HepG2 (cell line): Measurements from ENCODE around the gene SLIRP. TPM values are rescaled to one million over a fixed set of nuclear protein-coding genes. Genes with fewer than 3 reads are reported as not detected.

Experiments
- ARID4A ChIP-seq: sonication (generic); formaldehyde crosslinking; IDR thresholded peaks from 2 replicates; pipeline ENCODE4 v1.5.0; 2020; ENCODE audit warnings: mild to moderate bottlenecking, missing genetic modification reagents, borderline replicate concordance
- FOXP1 ChIP-seq, 2 experiments: fragments of 450-650 bp in 1 of 2; IDR thresholded peaks; 2 replicates each; pipeline ENCODE4 v1.6.1; 2017 to 2018; ENCODE audit warnings: antibody characterized with exemption in 1 of 2
- GATA4 ChIP-seq: sonication (generic); IDR thresholded peaks from 2 replicates; pipeline ENCODE4 v1.6.1; 2016; ENCODE audit warnings: antibody characterized with exemption, low read depth, borderline replicate concordance
- GATAD2A ChIP-seq: IDR thresholded peaks from 2 replicates; pipeline ENCODE4 v1.6.1; 2016
- MTA1 ChIP-seq: sonication (generic); formaldehyde crosslinking; IDR thresholded peaks from 2 replicates; pipeline ENCODE4 v1.4.0; 2020; ENCODE audit warnings: missing genetic modification reagents, mild to moderate bottlenecking, borderline replicate concordance
- NCOA2 ChIP-seq: sonication (generic); formaldehyde crosslinking; IDR thresholded peaks from 2 replicates; pipeline ENCODE4 v1.8.0; 2022; ENCODE audit warnings: inconsistent platforms
- PHF21A ChIP-seq: sonication (generic); formaldehyde crosslinking; IDR thresholded peaks from 2 replicates; pipeline ENCODE4 v1.5.0; 2020; ENCODE audit warnings: mild to moderate bottlenecking, missing genetic modification reagents
- TOPORS ChIP-seq: sonication (generic); formaldehyde crosslinking; IDR thresholded peaks from 2 replicates; pipeline ENCODE4 v1.8.0; 2023; ENCODE audit warnings: mild to moderate bottlenecking, missing genetic modification reagents
- YEATS4 ChIP-seq: sonication (generic); formaldehyde crosslinking; IDR thresholded peaks from 2 replicates; pipeline ENCODE4 v1.4.0; 2020; ENCODE audit warnings: missing genetic modification reagents, borderline replicate concordance
- ZBTB7B ChIP-seq: sonication (generic); formaldehyde crosslinking; IDR thresholded peaks from 2 replicates; pipeline ENCODE4 v1.4.0; 2020; ENCODE audit warnings: missing genetic modification reagents
- ZNF484 ChIP-seq: sonication (generic); formaldehyde crosslinking; IDR thresholded peaks from 2 replicates; pipeline ENCODE4 v1.5.1; 2020; ENCODE audit warnings: mild to moderate bottlenecking, low read depth, missing genetic modification reagents, borderline replicate concordance
- ZNF704 ChIP-seq: sonication (generic); formaldehyde crosslinking; IDR thresholded peaks from 2 replicates; pipeline ENCODE4 v1.8.1; 2023; ENCODE audit warnings: mild to moderate bottlenecking, inconsistent platforms, moderate library complexity, missing genetic modification reagents, borderline replicate concordance
- ZNF773 ChIP-seq: sonication (generic); formaldehyde crosslinking; IDR thresholded peaks from 2 replicates; pipeline ENCODE4 v1.4.0; 2020; ENCODE audit warnings: missing genetic modification reagents, borderline replicate concordance
- ZNF777 ChIP-seq: sonication (generic); formaldehyde crosslinking; IDR thresholded peaks from 2 replicates; pipeline ENCODE4 v1.4.0; 2020; ENCODE audit warnings: missing genetic modification reagents
- polyA plus RNA-seq, 8 experiments: library from polyadenylated mRNA; depleted of rRNA in 3 of 8; stranded (reverse) in 7 of 8; unstranded in 1 of 8; fragments of >200 nt; fragmentation: Illumina TruSeq in 4 of 8; extraction: Trizol in 4 of 8; gene quantifications; 2 replicates each; pipeline versions ENCODE4 v1.2.1 to v1.2.3, GENCODE V29; 2011 to 2016; ENCODE audit warnings: low read depth in 4 of 8, missing spikeins in 1 of 8, mixed read lengths in 1 of 8; ENCODE audit not compliant: insufficient read depth in 1 of 8
- total RNA-seq, 5 experiments: library from RNA; depleted of rRNA; stranded (reverse); fragments of >200 nt; fragmentation: Illumina TruSeq; extraction: Trizol; gene quantifications; 2 replicates each; pipeline ENCODE4 v1.2.3, GENCODE V29; 2016; ENCODE audit warnings: low read depth in 1 of 5
- TF ChIP-seq, protein P1 (sequence below): sonication (generic); formaldehyde crosslinking; IDR thresholded peaks from 2 replicates; pipeline ENCODE4 v1.5.0; 2020; ENCODE audit warnings: mild to moderate bottlenecking, missing genetic modification reagents, borderline replicate concordance

Gene SLIRP
- total and polyA plus RNA-seq, 2 of the 13 experiments (the other 11 are each of a cell fraction or from before 2014, with no cell fraction given), result 281 to 548 TPM

- TF ChIP-seq ARID4A (CRISPR knock-in tag), result peak; percentile 87
- peak; percentile 22; the same call in 1 of the 2 replicates for TF ChIP-seq GATAD2A (CRISPR knock-in tag)
- no peak for TF ChIP-seq ZNF773
- TF ChIP-seq ZBTB7B (CRISPR knock-in tag), result 0 out of 2 replicates have a peak, but pooled peaks have one; percentile 14
- peak; percentile 72; the same call in 1 of the 2 replicates for TF ChIP-seq TOPORS (CRISPR knock-in tag)
- TF ChIP-seq, protein P1, sequence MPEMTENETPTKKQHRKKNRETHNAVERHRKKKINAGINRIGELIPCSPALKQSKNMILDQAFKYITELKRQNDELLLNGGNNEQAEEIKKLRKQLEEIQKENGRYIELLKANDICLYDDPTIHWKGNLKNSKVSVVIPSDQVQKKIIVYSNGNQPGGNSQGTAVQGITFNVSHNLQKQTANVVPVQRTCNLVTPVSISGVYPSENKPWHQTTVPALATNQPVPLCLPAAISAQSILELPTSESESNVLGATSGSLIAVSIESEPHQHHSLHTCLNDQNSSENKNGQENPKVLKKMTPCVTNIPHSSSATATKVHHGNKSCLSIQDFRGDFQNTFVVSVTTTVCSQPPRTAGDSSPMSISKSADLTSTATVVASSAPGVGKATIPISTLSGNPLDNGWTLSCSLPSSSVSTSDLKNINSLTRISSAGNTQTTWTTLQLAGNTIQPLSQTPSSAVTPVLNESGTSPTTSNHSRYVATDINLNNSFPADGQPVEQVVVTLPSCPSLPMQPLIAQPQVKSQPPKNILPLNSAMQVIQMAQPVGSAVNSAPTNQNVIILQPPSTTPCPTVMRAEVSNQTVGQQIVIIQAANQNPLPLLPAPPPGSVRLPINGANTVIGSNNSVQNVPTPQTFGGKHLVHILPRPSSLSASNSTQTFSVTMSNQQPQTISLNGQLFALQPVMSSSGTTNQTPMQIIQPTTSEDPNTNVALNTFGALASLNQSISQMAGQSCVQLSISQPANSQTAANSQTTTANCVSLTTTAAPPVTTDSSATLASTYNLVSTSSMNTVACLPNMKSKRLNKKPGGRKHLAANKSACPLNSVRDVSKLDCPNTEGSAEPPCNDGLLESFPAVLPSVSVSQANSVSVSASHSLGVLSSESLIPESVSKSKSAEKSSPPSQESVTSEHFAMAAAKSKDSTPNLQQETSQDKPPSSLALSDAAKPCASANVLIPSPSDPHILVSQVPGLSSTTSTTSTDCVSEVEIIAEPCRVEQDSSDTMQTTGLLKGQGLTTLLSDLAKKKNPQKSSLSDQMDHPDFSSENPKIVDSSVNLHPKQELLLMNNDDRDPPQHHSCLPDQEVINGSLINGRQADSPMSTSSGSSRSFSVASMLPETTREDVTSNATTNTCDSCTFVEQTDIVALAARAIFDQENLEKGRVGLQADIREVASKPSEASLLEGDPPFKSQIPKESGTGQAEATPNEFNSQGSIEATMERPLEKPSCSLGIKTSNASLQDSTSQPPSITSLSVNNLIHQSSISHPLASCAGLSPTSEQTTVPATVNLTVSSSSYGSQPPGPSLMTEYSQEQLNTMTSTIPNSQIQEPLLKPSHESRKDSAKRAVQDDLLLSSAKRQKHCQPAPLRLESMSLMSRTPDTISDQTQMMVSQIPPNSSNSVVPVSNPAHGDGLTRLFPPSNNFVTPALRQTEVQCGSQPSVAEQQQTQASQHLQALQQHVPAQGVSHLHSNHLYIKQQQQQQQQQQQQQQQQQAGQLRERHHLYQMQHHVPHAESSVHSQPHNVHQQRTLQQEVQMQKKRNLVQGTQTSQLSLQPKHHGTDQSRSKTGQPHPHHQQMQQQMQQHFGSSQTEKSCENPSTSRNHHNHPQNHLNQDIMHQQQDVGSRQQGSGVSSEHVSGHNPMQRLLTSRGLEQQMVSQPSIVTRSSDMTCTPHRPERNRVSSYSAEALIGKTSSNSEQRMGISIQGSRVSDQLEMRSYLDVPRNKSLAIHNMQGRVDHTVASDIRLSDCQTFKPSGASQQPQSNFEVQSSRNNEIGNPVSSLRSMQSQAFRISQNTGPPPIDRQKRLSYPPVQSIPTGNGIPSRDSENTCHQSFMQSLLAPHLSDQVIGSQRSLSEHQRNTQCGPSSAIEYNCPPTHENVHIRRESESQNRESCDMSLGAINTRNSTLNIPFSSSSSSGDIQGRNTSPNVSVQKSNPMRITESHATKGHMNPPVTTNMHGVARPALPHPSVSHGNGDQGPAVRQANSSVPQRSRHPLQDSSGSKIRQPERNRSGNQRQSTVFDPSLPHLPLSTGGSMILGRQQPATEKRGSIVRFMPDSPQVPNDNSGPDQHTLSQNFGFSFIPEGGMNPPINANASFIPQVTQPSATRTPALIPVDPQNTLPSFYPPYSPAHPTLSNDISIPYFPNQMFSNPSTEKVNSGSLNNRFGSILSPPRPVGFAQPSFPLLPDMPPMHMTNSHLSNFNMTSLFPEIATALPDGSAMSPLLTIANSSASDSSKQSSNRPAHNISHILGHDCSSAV, result no peak
- no peak; the same call in 1 of the 2 replicates for TF ChIP-seq ZNF777 (CRISPR knock-in tag)
- no peak for TF ChIP-seq GATA4
- TF ChIP-seq NCOA2, result peak; percentile 56; the same call in 1 of the 2 replicates
- no peak for TF ChIP-seq ZNF484 (CRISPR knock-in tag)
- 0 out of 2 replicates have a peak, but pooled peaks have one; percentile 33 for TF ChIP-seq ZNF704
- TF ChIP-seq MTA1, result no peak
- peak; percentile 77 for TF ChIP-seq YEATS4 (CRISPR knock-in tag)
- TF ChIP-seq FOXP1 (IDR thresholded peaks at IDR 0.05), result no peak
- no peak for TF ChIP-seq FOXP1 (CRISPR knock-in tag; IDR thresholded peaks at IDR 0.05)
- TF ChIP-seq PHF21A, result 0 out of 2 replicates have a peak, but pooled peaks have one; percentile 70
Observed at GRCh38 chr14:77707724-77708408, at the start of gene SLIRP, which contains the start of gene ALKBH1 (continued).
